GM19467 (cell line): ENCODE results near the gene PIP4K2C.
"Not testable (repeated sequence)": the region's sequence is repeated elsewhere in the genome, so short reads cannot be mapped to it uniquely, and the experiment has no call there.

Experiments used
- ATAC-seq: cut with Tn5 transposase; IDR thresholded peaks from one replicate; pipeline ENCODE4 v1.9.1; 2021; ENCODE audit warnings: mild to moderate bottlenecking, moderate library complexity; ENCODE audit not compliant: unreplicated experiment

The PIP4K2C gene

GRCh38 chr12:57558864-57559263 is 32.1 kb upstream of the PIP4K2C start:
- no peak for ATAC-seq

- no peak for ATAC-seq
These were observed 30.5 kb upstream of the PIP4K2C start for GRCh38 chr12:57560516-57560915.

GRCh38 chr12:57561117-57561516 is 29.9 kb upstream of the PIP4K2C start:
- not testable (repeated sequence) for ATAC-seq

- ATAC-seq, result no peak
These were observed 27.6 kb upstream of the PIP4K2C start for GRCh38 chr12:57563358-57563757.

DNA sequence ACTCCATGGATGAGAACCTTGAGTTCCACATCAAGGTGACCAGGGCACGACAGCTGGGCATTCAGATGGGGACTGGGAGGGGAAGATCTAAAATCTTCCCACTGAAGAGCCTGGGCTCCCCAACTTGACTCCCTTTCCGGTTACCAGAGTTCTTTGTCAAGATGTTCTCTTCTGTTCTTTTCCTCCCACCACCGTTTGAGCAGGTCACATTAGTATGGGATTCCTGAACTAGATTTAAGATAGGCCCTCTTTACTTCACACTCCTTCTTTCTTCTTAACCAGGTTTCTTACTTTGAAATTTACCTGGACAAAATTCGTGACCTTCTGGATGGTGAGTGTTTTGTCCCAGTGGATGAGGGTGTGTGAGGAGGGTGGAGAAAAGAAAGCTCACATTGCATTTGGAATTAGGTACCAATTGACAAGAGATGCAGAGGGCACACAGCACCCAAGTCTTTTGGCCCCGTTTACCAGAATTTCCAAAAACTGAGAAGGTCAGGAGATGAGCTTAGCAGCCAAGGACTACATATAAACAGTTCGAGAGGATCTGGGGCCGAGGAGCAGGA is 26.7 kb upstream of the PIP4K2C start:
- no peak for ATAC-seq

DNA sequence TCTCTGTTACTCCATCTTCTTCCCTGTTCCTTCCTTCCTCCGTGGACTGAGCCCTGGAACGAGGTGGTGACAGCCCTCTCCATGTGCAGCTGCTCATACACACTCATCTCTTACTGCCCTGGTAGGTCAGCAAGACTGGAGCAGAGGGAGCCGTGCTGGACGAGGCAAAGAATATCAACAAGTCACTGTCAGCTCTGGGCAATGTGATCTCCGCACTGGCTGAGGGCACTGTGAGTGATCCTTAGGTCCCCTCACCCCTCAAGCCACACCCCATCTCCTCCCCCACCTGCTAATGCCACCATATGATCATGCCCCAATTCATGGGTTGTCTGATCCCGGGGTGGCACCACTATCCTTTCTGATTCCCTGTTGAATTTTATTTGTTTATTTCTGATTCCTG is 22.2 kb upstream of the PIP4K2C start:
- ATAC-seq, result no peak

DNA sequence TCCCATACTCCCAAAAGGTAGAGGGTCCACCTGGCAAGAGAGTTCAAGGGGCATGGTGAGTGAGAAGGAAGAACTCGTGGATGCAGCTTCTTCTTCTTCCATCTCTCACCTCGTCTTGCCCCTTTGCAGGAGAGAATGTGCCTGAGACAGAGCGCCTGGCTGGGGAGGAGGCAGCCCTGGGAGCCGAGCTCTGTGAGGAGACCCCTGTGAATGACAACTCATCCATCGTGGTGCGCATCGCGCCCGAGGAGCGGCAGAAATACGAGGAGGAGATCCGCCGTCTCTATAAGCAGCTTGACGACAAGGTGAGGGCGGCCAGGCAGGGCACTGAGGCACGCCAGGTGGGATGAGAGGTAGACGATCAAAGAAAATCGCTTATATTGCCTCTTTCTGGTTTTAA is 21.1 kb upstream of the PIP4K2C start:
- no peak for ATAC-seq

GRCh38 chr12:57570438-57570837 is 20.6 kb upstream of the PIP4K2C start:
- not testable (repeated sequence) for ATAC-seq

DNA sequence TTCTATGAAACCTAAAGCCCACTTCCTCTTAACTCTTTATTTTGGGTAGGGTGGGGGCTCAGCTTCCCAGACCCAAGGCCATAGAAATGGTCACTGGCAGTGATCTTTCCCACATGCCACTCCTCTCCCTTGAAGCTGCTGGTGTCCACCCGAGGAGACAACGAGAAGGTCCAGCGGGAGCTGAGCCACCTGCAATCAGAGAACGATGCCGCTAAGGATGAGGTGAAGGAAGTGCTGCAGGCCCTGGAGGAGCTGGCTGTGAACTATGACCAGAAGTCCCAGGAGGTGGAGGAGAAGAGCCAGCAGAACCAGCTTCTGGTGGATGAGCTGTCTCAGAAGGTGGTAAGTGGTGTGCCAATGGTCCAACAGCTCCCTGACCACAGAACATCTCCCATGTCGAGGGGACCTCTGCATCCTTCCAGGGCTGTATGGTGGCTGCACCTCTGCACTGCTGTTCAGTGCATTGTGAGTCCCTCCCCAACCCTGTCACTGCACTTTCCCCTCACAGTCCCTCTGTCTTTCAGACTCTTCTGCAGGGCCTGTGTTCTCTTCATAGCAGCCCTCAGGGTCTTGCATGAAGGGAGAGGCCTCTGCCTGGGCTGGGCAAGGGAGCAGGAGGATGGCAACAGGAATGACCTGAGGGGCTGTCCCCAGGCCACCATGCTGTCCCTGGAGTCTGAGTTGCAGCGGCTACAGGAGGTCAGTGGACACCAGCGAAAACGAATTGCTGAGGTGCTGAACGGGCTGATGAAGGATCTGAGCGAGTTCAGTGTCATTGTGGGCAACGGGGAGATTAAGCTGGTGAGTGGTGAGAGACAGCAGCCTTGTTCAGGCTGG is 18.8 kb upstream of the PIP4K2C start:
- no peak for ATAC-seq

- ATAC-seq, result no peak
These were observed 16.2 kb upstream of the PIP4K2C start for GRCh38 chr12:57574795-57575194.

GRCh38 chr12:57575771-57576612 is 15.0 kb upstream of the PIP4K2C start:
- ATAC-seq, result no peak

DNA sequence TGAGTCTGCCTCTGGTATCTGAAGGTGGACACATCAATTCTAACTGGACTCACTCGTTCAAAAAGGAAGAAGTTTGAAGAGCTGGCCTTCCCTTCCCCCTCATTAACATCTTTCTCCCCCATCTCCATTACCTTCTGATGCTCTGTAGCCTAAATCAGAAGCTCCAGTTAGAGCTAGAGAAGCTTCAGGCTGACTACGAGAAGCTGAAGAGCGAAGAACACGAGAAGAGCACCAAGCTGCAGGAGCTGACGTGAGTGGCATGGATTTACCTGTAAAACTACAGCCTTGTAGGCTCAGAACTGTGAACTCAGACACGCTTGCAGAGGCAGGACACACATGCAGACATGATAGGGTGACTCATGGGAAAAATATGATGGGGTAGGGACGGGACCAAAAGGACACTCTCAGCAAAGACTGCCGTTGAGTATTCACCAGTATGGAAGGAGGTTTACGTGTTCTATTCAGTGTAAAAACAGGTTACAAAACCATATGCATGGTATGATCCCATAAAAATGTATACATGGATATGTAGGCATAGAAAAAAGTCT is 14.3 kb upstream of the PIP4K2C start:
- ATAC-seq, result no peak

DNA sequence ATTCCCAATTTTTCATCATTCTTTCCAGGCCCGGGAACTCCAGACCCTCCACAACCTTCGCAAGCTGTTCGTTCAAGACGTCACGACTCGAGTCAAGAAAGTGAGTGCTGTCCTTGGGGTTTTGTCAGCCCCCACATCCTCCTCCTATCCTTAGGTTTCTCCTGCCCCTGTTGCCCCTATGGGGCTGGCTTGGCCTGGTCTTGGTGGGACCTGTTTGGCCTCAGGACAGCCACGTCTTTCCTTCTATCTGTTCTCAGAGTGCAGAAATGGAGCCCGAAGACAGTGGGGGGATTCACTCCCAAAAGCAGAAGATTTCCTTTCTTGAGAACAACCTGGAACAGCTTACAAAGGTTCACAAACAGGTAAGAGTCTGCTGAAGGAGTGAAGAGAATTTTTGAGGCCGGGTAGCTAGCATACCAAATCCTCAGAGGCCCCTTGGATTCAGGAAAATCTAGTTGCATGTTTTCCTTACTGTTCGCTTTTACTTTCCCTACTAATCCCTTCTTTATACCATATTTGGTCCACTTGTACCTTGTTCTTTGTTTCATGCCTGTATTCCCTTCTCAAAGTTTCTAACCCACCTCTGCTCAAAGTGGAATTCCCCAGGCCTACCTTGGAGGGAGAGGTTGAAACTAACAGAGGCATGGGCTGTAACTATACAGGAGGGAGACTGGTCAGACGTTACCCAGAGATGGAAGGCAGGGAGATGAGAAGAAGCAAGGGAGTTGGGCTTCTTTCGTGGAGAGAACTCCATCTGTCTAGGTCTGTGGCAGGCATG is 12.8 kb upstream of the PIP4K2C start:
- no peak for ATAC-seq

DNA sequence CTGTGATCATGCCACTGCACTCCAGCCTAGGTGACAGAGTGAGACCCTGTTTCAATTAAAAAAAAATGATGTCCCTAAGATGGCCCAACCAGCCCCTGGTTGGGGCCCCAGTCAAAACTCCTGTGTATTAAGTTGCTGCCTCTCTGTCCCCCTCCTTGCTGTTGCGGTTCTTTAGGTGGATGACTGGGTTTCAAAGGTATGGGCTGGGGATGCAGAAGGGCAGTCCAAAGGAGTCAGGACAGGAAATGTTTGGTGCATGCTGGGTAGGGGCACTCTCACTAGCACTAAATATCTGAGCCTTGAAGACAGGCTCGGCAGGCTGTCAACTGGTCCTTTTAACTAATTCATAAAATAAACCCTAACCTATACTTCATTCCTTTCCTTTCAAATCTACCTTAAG is 12.0 kb upstream of the PIP4K2C start:
- ATAC-seq, result no peak

GRCh38 chr12:57579677-57580465 is 11.1 kb upstream of the PIP4K2C start:
- no peak for ATAC-seq

- no peak for ATAC-seq
These were observed 10.6 kb upstream of the PIP4K2C start for GRCh38 chr12:57580466-57580795.

GRCh38 chr12:57581802-57582201 is 9.2 kb upstream of the PIP4K2C start:
- no peak for ATAC-seq

DNA sequence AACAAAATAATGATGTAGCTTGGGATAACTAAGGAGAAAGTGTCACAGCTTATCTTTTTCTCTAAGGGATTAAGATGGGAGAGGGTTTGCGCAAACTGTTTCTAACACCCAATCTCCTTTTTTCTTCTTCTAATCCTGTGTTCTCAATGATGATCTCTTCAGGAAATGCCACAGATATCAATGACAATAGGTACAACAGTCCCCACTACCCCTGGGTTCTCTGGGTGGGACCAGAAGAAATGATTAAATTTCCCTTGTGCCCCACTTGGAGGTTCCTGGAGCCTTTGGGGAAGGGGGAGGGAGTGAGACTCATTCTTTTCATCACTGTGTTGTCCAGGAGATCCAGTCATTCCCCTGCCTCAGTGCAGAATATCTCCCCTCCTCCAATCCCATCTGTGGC is 8.6 kb upstream of the PIP4K2C start:
- no peak for ATAC-seq

- peak; percentile 95 for ATAC-seq
These were observed 7.8 kb upstream of the PIP4K2C start for GRCh38 chr12:57583008-57583831.
